Fibroblast of villous mesenchyme (primary cell): ENCODE measurements around the gene FJX1. TPM values are rescaled to one million over a fixed set of nuclear protein-coding genes. Genes with fewer than 3 reads are reported as not detected.
A peak's percentile ranks its signal among the peaks of the same experiment; 100 is the strongest.

ENCODE experiments used
- DNase-seq: peaks from one replicate; pipeline ENCODE4 v3.0.0-alpha.2; 2010; ENCODE audit warnings: low read depth
- H3K4me3 ChIP-seq: 2 replicates; pipeline ENCODE4 v1.5.1; 2011; ENCODE audit warnings: low read depth, mild to moderate bottlenecking, low read length
- CTCF ChIP-seq: IDR thresholded peaks from 2 replicates; pipeline ENCODE4 v1.5.1; 2012; ENCODE audit warnings: low read depth, mild to moderate bottlenecking, low read length; ENCODE audit not compliant: insufficient read depth
- total RNA-seq: library from RNA; depleted of rRNA; stranded (reverse); fragments of >200 nt; gene quantifications from 2 replicates; pipeline ENCODE4 v1.2.3, GENCODE V29; 2012

The FJX1 gene
- total RNA-seq, 1 donor, result 89.8 TPM

- H3K4me3 ChIP-seq, result no peak overlapping the region
- DNase-seq, result no peak
- no peak for TF ChIP-seq CTCF
Measured at GRCh38 chr11:35624781-35625180, 6.5 kb downstream of the FJX1 start.

GRCh38 chr11:35626501-35626900, 8.2 kb downstream of the FJX1 start:
- no peak overlapping the region for H3K4me3 ChIP-seq
- peak; percentile 79 for DNase-seq
- no peak for TF ChIP-seq CTCF

- TF ChIP-seq CTCF, result no peak
- no peak overlapping the region for H3K4me3 ChIP-seq
- no peak for DNase-seq
Measured at GRCh38 chr11:35629511-35629910, 11.3 kb downstream of the FJX1 start.

- H3K4me3 ChIP-seq, result no peak overlapping the region
- no peak for TF ChIP-seq CTCF
- peak; percentile 96 for DNase-seq
Measured at GRCh38 chr11:35629914-35630313, 11.7 kb downstream of the FJX1 start.

- TF ChIP-seq CTCF, result no peak
- DNase-seq, result no peak
Measured at GRCh38 chr11:35631891-35632290, 13.6 kb downstream of the FJX1 start.

GRCh38 chr11:35632301-35632700, 14.0 kb downstream of the FJX1 start:
- no peak for TF ChIP-seq CTCF
- peak; percentile 78 for DNase-seq
- H3K4me3 ChIP-seq, result no peak overlapping the region

More at GRCh38 chr11:35631891-35632290, 13.6 kb downstream of the FJX1 start:
- H3K4me3 ChIP-seq, result no peak overlapping the region

- TF ChIP-seq CTCF, result no peak
- no peak for DNase-seq
- H3K4me3 ChIP-seq, result no peak overlapping the region
Measured at GRCh38 chr11:35633827-35634423, 15.7 kb downstream of the FJX1 start.
